Measurements from ENCODE around the gene ARHGAP18.

- TF ChIP-seq POLR2A (IDR thresholded peaks at IDR 0.05) (no peak), CTCF (IDR thresholded peaks at IDR 0.05) (no peak), EP300 (IDR thresholded peaks at IDR 0.05) (no peak)
These were observed 104.9 kb downstream of the ARHGAP18 start for GRCh38 chr6:129605095-129605494.
